Measurements from ENCODE around the gene FOXC1. TPM values are rescaled to one million over a fixed set of nuclear protein-coding genes. Genes with fewer than 3 reads are reported as not detected.

The FOXC1 gene
- total RNA-seq, 1 donor from 2014 or later: 84.4 TPM

- DNase-seq (ENCODE audit: low spot score): no peak
- Mint-ChIP-seq H3K36me3 (ENCODE audit: low read depth) (peaks cover 2% of the 10 kb centered on the region), H3K4me3 (ENCODE audit: unreplicated experiment) (no peak overlapping the region), H3K27ac (ENCODE audit: unreplicated experiment) (no peak overlapping the region), H3K4me1 (ENCODE audit: low read depth) (peaks cover 2% of the 10 kb centered on the region), H3K9me3 (ENCODE audit: low read depth) (peaks cover 9% of the 10 kb centered on the region), H3K27me3 (ENCODE audit: low read depth) (peaks cover 5% of the 10 kb centered on the region)
- TF ChIP-seq CTCF (IDR thresholded peaks at IDR 0.05): no peak
Measured at GRCh38 chr6:1584996-1585668, 24.6 kb upstream of the FOXC1 start.

GRCh38 chr6:1585669-1586049 is 24.1 kb upstream of the FOXC1 start:
- H3K4me3 Mint-ChIP-seq (ENCODE audit: unreplicated experiment): no peak overlapping the region
- H3K27ac Mint-ChIP-seq (ENCODE audit: unreplicated experiment): no peak overlapping the region
- no peak for TF ChIP-seq CTCF (IDR thresholded peaks at IDR 0.05)
- no peaks in the 10 kb centered on the region for H3K4me1 Mint-ChIP-seq (ENCODE audit: low read depth)
- peaks cover 2% of the 10 kb centered on the region for H3K36me3 Mint-ChIP-seq (ENCODE audit: low read depth)
- DNase-seq (ENCODE audit: low spot score): no peak
- peaks cover 5% of the 10 kb centered on the region for H3K27me3 Mint-ChIP-seq (ENCODE audit: low read depth)
- peaks cover 9% of the 10 kb centered on the region for H3K9me3 Mint-ChIP-seq (ENCODE audit: low read depth)

- TF ChIP-seq CTCF (IDR thresholded peaks at IDR 0.05): no peak
- no peak overlapping the region for H3K27ac Mint-ChIP-seq (ENCODE audit: unreplicated experiment)
- H3K36me3 Mint-ChIP-seq (ENCODE audit: low read depth): peaks cover 2% of the 10 kb centered on the region
- peaks cover 5% of the 10 kb centered on the region for H3K27me3 Mint-ChIP-seq (ENCODE audit: low read depth)
- H3K4me1 Mint-ChIP-seq (ENCODE audit: low read depth): no peaks in the 10 kb centered on the region
- peaks cover 9% of the 10 kb centered on the region for H3K9me3 Mint-ChIP-seq (ENCODE audit: low read depth)
- H3K4me3 Mint-ChIP-seq (ENCODE audit: unreplicated experiment): no peak overlapping the region
- no peak for DNase-seq (ENCODE audit: low spot score)
Measured at GRCh38 chr6:1586256-1586655, 23.5 kb upstream of the FOXC1 start.

- peaks cover 9% of the 10 kb centered on the region for H3K9me3 Mint-ChIP-seq (ENCODE audit: low read depth)
- no peak for DNase-seq (ENCODE audit: low spot score)
- H3K4me3 Mint-ChIP-seq (ENCODE audit: unreplicated experiment): no peak overlapping the region
- H3K27ac Mint-ChIP-seq (ENCODE audit: unreplicated experiment): no peak overlapping the region
- H3K27me3 Mint-ChIP-seq (ENCODE audit: low read depth): peaks cover 5% of the 10 kb centered on the region
- no peak for TF ChIP-seq CTCF (IDR thresholded peaks at IDR 0.05)
- H3K4me1 Mint-ChIP-seq (ENCODE audit: low read depth): no peaks in the 10 kb centered on the region
- H3K36me3 Mint-ChIP-seq (ENCODE audit: low read depth): peaks cover 2% of the 10 kb centered on the region
Measured at GRCh38 chr6:1586861-1587450, 22.8 kb upstream of the FOXC1 start.

- no peak for TF ChIP-seq CTCF (IDR thresholded peaks at IDR 0.05)
- Mint-ChIP-seq H3K4me3 (ENCODE audit: unreplicated experiment) (no peak overlapping the region), H3K4me1 (ENCODE audit: low read depth) (no peaks in the 10 kb centered on the region), H3K27me3 (ENCODE audit: low read depth) (peaks cover 7% of the 10 kb centered on the region), H3K36me3 (ENCODE audit: low read depth) (peaks cover 2% of the 10 kb centered on the region), H3K9me3 (ENCODE audit: low read depth) (peaks cover 9% of the 10 kb centered on the region), H3K27ac (ENCODE audit: unreplicated experiment) (no peak overlapping the region)
- DNase-seq (ENCODE audit: low spot score): no peak
Measured at GRCh38 chr6:1587546-1587945, 22.2 kb upstream of the FOXC1 start.
